Measurements from ENCODE around the gene VWCE.

- no peak for TF ChIP-seq EZH2 (IDR thresholded peaks at IDR 0.05; ENCODE audit: insufficient read depth, poor library complexity, severe bottlenecking)
- no peak for TF ChIP-seq EZH2phosphoT487 (IDR thresholded peaks at IDR 0.05; ENCODE audit: insufficient read depth, low read depth)
These were observed 14.1 kb downstream of the VWCE start for GRCh38 chr11:61280883-61281580.

All from GM23248 (cell line).